Parathyroid adenoma (tissue), 2 donors: Measurements from ENCODE around the gene TLE2.

Experiments
- H2AFZ ChIP-seq: fragments of 300-600 bp; sonication (generic); one replicate; pipeline ENCODE4 v1.7.0; 2017; ENCODE audit warnings: antibody characterized with exemption, mild to moderate bottlenecking
- H3K27ac ChIP-seq: fragments of 300-600 bp; sonication (generic); one replicate; pipeline ENCODE4 v1.7.0; 2017
- H3K27me3 ChIP-seq: fragments of 300-600 bp; sonication (generic); one replicate; pipeline ENCODE4 v1.7.0; 2017; ENCODE audit warnings: low read length; ENCODE audit not compliant: control insufficient read depth, insufficient read depth
- H3K36me3 ChIP-seq: fragments of 300-600 bp; sonication (generic); one replicate; pipeline ENCODE4 v1.7.0; 2017; ENCODE audit warnings: low read length; ENCODE audit not compliant: control insufficient read depth, insufficient read depth
- H3K4me1 ChIP-seq: fragments of 300-600 bp; sonication (generic); one replicate; pipeline ENCODE4 v1.7.0; 2017; ENCODE audit warnings: control low read depth
- H3K4me2 ChIP-seq: fragments of 300-600 bp; sonication (generic); one replicate; pipeline ENCODE4 v1.7.0; 2017; ENCODE audit warnings: low read length
- H3K4me3 ChIP-seq: fragments of 300-600 bp; sonication (generic); one replicate; pipeline ENCODE4 v1.7.0; 2017; ENCODE audit warnings: low read depth, low read length
- H3K79me2 ChIP-seq: fragments of 300-600 bp; sonication (generic); one replicate; pipeline ENCODE4 v1.7.0; 2017; ENCODE audit warnings: control low read depth
- H3K9ac ChIP-seq: fragments of 300-600 bp; sonication (generic); one replicate; pipeline ENCODE4 v1.7.0; 2017; ENCODE audit warnings: mild to moderate bottlenecking
- H3K9me3 ChIP-seq: fragments of 300-600 bp; sonication (generic); one replicate; pipeline ENCODE4 v1.7.0; 2017; ENCODE audit warnings: low read length; ENCODE audit not compliant: control insufficient read depth
- CTCF ChIP-seq: fragments of 300-600 bp; sonication (generic); IDR thresholded peaks from one replicate; pipeline ENCODE4 v1.7.0; 2017; ENCODE audit warnings: antibody characterized with exemption, mild to moderate bottlenecking
- donor health status: primary hyperparathyroidism.

Gene TLE2

GRCh38 chr19:3034656-3035541, 5.8 kb upstream of the TLE2 start:
- Histone ChIP-seq H3K4me1 (peaks cover 17% of the 10 kb centered on the region), H3K4me3 (peak overlapping the region; percentile 59), H3K27ac (peak overlapping the region; percentile 92), H3K36me3 (no peaks in the 10 kb centered on the region), H3K79me2 (no peaks in the 10 kb centered on the region), H2AFZ (peak overlapping the region; percentile 63), H3K9me3 (no peaks in the 10 kb centered on the region), H3K9ac (no peak overlapping the region), H3K27me3 (no peaks in the 10 kb centered on the region), H3K4me2 (peak overlapping the region; percentile 87)
- TF ChIP-seq CTCF = no peak

- Histone ChIP-seq H3K79me2 (no peaks in the 10 kb centered on the region), H3K36me3 (no peaks in the 10 kb centered on the region), H3K27ac (peak overlapping the region; percentile 92), H3K4me2 (peak overlapping the region; percentile 87), H3K4me3 (no peak overlapping the region), H3K27me3 (no peaks in the 10 kb centered on the region), H3K4me1 (peaks cover 17% of the 10 kb centered on the region), H2AFZ (peak overlapping the region; percentile 63), H3K9me3 (no peaks in the 10 kb centered on the region), H3K9ac (no peak overlapping the region)
- no peak for TF ChIP-seq CTCF
These were observed 5.3 kb upstream of the TLE2 start for GRCh38 chr19:3034406-3034655.

GRCh38 chr19:3033595-3034405, 4.7 kb upstream of the TLE2 start:
- Histone ChIP-seq H3K9ac (no peak overlapping the region), H3K4me2 (peak overlapping the region; percentile 87), H2AFZ (peak overlapping the region; percentile 63), H3K27me3 (no peaks in the 10 kb centered on the region), H3K27ac (peak overlapping the region; percentile 6), H3K9me3 (no peaks in the 10 kb centered on the region), H3K4me1 (peaks cover 17% of the 10 kb centered on the region), H3K36me3 (no peaks in the 10 kb centered on the region), H3K4me3 (no peak overlapping the region), H3K79me2 (no peaks in the 10 kb centered on the region)
- TF ChIP-seq CTCF = no peak

- Histone ChIP-seq H3K9me3 (no peaks in the 10 kb centered on the region), H3K4me2 (no peak overlapping the region), H3K9ac (no peak overlapping the region), H3K36me3 (no peaks in the 10 kb centered on the region), H3K4me3 (no peak overlapping the region), H3K27me3 (no peaks in the 10 kb centered on the region), H3K79me2 (no peaks in the 10 kb centered on the region), H3K27ac (no peak overlapping the region), H2AFZ (no peak overlapping the region), H3K4me1 (peaks cover 17% of the 10 kb centered on the region)
- TF ChIP-seq CTCF = no peak
These were observed 2.5 kb upstream of the TLE2 start for GRCh38 chr19:3031607-3031867.
